Fibroblast of villous mesenchyme (primary cell): ENCODE results near the gene PRKCE. TPM values are rescaled to one million over a fixed set of nuclear protein-coding genes. Genes with fewer than 3 reads are reported as not detected.

ENCODE experiments used
- DNase-seq: peaks from one replicate; pipeline ENCODE4 v3.0.0-alpha.2; 2010; ENCODE audit warnings: low read depth
- H3K4me3 ChIP-seq: 2 replicates; pipeline ENCODE4 v1.5.1; 2011; ENCODE audit warnings: low read depth, mild to moderate bottlenecking, low read length
- total RNA-seq: library from RNA; depleted of rRNA; stranded (reverse); fragments of >200 nt; gene quantifications from 2 replicates; pipeline ENCODE4 v1.2.3, GENCODE V29; 2012
- TF ChIP-seq, protein P1 (sequence below): IDR thresholded peaks from 2 replicates; pipeline ENCODE4 v1.5.1; 2012; ENCODE audit warnings: low read depth, mild to moderate bottlenecking, low read length; ENCODE audit not compliant: insufficient read depth

Gene PRKCE
- total RNA-seq, 1 donor = 27.2 TPM

- H3K4me3 ChIP-seq = no peak overlapping the region
- TF ChIP-seq, protein P1, sequence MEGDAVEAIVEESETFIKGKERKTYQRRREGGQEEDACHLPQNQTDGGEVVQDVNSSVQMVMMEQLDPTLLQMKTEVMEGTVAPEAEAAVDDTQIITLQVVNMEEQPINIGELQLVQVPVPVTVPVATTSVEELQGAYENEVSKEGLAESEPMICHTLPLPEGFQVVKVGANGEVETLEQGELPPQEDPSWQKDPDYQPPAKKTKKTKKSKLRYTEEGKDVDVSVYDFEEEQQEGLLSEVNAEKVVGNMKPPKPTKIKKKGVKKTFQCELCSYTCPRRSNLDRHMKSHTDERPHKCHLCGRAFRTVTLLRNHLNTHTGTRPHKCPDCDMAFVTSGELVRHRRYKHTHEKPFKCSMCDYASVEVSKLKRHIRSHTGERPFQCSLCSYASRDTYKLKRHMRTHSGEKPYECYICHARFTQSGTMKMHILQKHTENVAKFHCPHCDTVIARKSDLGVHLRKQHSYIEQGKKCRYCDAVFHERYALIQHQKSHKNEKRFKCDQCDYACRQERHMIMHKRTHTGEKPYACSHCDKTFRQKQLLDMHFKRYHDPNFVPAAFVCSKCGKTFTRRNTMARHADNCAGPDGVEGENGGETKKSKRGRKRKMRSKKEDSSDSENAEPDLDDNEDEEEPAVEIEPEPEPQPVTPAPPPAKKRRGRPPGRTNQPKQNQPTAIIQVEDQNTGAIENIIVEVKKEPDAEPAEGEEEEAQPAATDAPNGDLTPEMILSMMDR = no peak
- DNase-seq = no peak
Observed at GRCh38 chr2:46067062-46067461, 415.6 kb downstream of the PRKCE start.

GRCh38 chr2:46067501-46068305 is 416.2 kb downstream of the PRKCE start:
- TF ChIP-seq, protein P1 = no peak
- H3K4me3 ChIP-seq = peak overlapping the region; percentile 26
- peak; percentile 97 for DNase-seq

- H3K4me3 ChIP-seq = no peak overlapping the region
- TF ChIP-seq, protein P1 = no peak
- DNase-seq = no peak
Observed at GRCh38 chr2:46068636-46069035, 417.2 kb downstream of the PRKCE start.

DNA sequence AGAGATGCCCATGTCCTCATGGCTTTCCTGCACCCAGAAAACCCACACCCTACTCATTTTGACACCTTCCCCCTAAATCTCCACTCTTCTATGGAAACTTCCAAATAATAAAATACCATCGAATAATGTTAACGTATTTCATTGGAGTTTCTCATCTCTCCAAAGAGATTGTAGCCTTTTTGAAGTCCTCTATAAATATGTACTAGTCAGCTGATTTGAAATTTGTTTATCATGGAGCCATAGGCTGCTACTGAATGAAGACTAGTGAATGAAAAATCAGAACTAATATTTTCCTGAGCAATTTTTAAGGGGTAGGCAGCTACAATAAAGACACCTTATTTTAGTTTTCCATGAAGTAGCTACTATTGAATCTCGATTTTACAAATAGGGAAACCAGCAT is 419.6 kb downstream of the PRKCE start:
- TF ChIP-seq, protein P1 = no peak

GRCh38 chr2:46072101-46072820 is 420.8 kb downstream of the PRKCE start:
- peak; percentile 62 for DNase-seq
- TF ChIP-seq, protein P1 = no peak

More for the DNA sequence above, 419.6 kb downstream of the PRKCE start:
- DNase-seq = no peak
- no peak overlapping the region for H3K4me3 ChIP-seq

DNA sequence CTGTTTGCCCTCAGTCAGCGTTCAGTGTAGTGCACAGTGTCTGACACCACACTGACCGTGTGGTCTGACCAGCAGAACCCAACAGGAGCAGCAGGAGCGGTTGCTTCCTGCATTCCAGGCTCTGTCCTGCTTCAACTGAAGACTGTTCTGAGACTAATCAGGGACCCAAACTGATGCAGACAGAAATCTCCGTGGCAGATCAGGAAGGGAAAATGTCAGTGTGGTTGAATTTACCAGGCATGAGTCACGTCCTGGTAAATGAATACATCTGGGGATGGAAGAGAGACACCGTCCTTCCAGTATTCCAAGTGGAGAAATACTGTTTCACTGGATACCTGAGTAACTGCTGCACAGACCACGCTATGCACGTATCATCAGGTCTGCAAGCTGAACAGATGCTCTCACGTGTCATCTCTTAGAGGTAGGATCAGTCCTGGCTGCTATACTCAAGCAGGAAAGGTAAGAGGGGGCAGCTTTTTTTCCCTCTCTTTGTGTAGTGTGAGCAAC is 422.1 kb downstream of the PRKCE start:
- TF ChIP-seq, protein P1 = no peak
- peak overlapping the region; percentile 52 for H3K4me3 ChIP-seq
- peak; percentile 98 for DNase-seq

More at GRCh38 chr2:46072101-46072820, 420.8 kb downstream of the PRKCE start:
- no peak overlapping the region for H3K4me3 ChIP-seq
